Subcutaneous abdominal adipose tissue (tissue), 5 donors: ENCODE results near the gene TDRD10.
A peak's percentile ranks its signal among the peaks of the same experiment; 100 is the strongest.

Source experiments
- H3K27ac ChIP-seq: one replicate; pipeline ENCODE4 v1.7.0; 2013; ENCODE audit warnings: low read depth, mild to moderate bottlenecking, inconsistent platforms, low read length, moderate library complexity
- H3K27me3 ChIP-seq, 5 donors: one replicate each; pipeline ENCODE4 v1.7.0; 2013; ENCODE audit warnings: low read length in 5 of 5, inconsistent platforms in 1 of 5; ENCODE audit not compliant: control insufficient read depth in 5 of 5, insufficient read depth in 4 of 5
- H3K36me3 ChIP-seq, 5 donors: one replicate each; pipeline ENCODE4 v1.7.0; 2013; ENCODE audit warnings: low read length in 5 of 5; ENCODE audit not compliant: control insufficient read depth in 5 of 5, insufficient read depth in 5 of 5
- H3K4me1 ChIP-seq, 5 donors: one replicate each; pipeline ENCODE4 v1.7.0; 2013; ENCODE audit warnings: low read length in 5 of 5, mild to moderate bottlenecking in 3 of 5, moderate library complexity in 1 of 5; ENCODE audit not compliant: control insufficient read depth in 5 of 5, insufficient read depth in 5 of 5
- H3K4me3 ChIP-seq, 5 donors: one replicate each; pipeline ENCODE4 v1.7.0; 2013; ENCODE audit warnings: low read length in 5 of 5, low read depth in 1 of 5
- H3K9ac ChIP-seq, 5 donors: one replicate each; pipeline ENCODE4 v1.7.0; 2013; ENCODE audit warnings: low read length in 5 of 5, mild to moderate bottlenecking in 4 of 5, moderate library complexity in 3 of 5
- H3K9me3 ChIP-seq, 5 donors: one replicate each; pipeline ENCODE4 v1.7.0; 2013; ENCODE audit warnings: low read length in 5 of 5; ENCODE audit not compliant: control insufficient read depth in 5 of 5
- donor health status: healthy.
- donor health status: healthy.
- donor health status: healthy.
- donor health status: healthy.
- donor health status: healthy.

Gene TDRD10

GRCh38 chr1:154490317-154490716, 11.7 kb upstream of the TDRD10 start:
- Histone ChIP-seq H3K4me1 (peaks cover 17 to 89% (median 36%) of the 10 kb centered on the region in 5 donors), H3K27ac (no peak overlapping the region), H3K9me3 (no peaks in the 10 kb centered on the region)

GRCh38 chr1:154492115-154492514, 9.9 kb upstream of the TDRD10 start:
- peaks cover 0 to 9% (median 0%) of the 10 kb centered on the region in 5 donors for H3K36me3 ChIP-seq
- no peaks in the 10 kb centered on the region for H3K27me3 ChIP-seq
- no peak overlapping the region for H3K4me3 ChIP-seq
- no peaks in the 10 kb centered on the region for H3K9me3 ChIP-seq
- H3K9ac ChIP-seq: no peak overlapping the region
- peak overlapping the region; percentile 17 for H3K27ac ChIP-seq
- peaks cover 17 to 85% (median 25%) of the 10 kb centered on the region in 5 donors for H3K4me1 ChIP-seq

More at GRCh38 chr1:154490317-154490716, 11.7 kb upstream of the TDRD10 start:
- no peak overlapping the region for H3K9ac ChIP-seq
- H3K27me3 ChIP-seq: no peaks in the 10 kb centered on the region
- H3K4me3 ChIP-seq: no peak overlapping the region
- H3K36me3 ChIP-seq: peaks cover 0 to 19% (median 9%) of the 10 kb centered on the region in 5 donors

- H3K27me3 ChIP-seq: no peaks in the 10 kb centered on the region
- H3K4me3 ChIP-seq: peak overlapping the region in 4 of 5 donors; percentile 11 to 37 (median 28)
- peaks cover 17 to 82% (median 25%) of the 10 kb centered on the region in 5 donors for H3K4me1 ChIP-seq
- no peak overlapping the region for H3K9ac ChIP-seq
- peaks cover 0 to 7% (median 0%) of the 10 kb centered on the region in 5 donors for H3K36me3 ChIP-seq
- H3K9me3 ChIP-seq: no peaks in the 10 kb centered on the region
- H3K27ac ChIP-seq: peak overlapping the region; percentile 17
These were observed 8.7 kb upstream of the TDRD10 start for GRCh38 chr1:154493276-154493675.

- no peaks in the 10 kb centered on the region for H3K9me3 ChIP-seq
- H3K4me3 ChIP-seq: no peak overlapping the region
- peaks cover 0 to 14% (median 4%) of the 10 kb centered on the region in 5 donors for H3K27me3 ChIP-seq
- H3K9ac ChIP-seq: peak overlapping the region in 1 of 5 donors; percentile 20
- peaks cover 13 to 80% (median 25%) of the 10 kb centered on the region in 5 donors for H3K4me1 ChIP-seq
- peak overlapping the region; percentile 74 for H3K27ac ChIP-seq
- peaks cover 0 to 4% (median 0%) of the 10 kb centered on the region in 5 donors for H3K36me3 ChIP-seq
These were observed 6.3 kb upstream of the TDRD10 start for GRCh38 chr1:154495496-154496273.

GRCh38 chr1:154496383-154496782, 5.6 kb upstream of the TDRD10 start:
- peaks cover 0 to 4% (median 0%) of the 10 kb centered on the region in 5 donors for H3K36me3 ChIP-seq
- peak overlapping the region; percentile 74 for H3K27ac ChIP-seq
- peaks cover 13 to 79% (median 25%) of the 10 kb centered on the region in 5 donors for H3K4me1 ChIP-seq
- no peaks in the 10 kb centered on the region for H3K9me3 ChIP-seq
- no peak overlapping the region for H3K4me3 ChIP-seq
- H3K9ac ChIP-seq: peak overlapping the region in 1 of 5 donors; percentile 19
- peaks cover 0 to 20% (median 10%) of the 10 kb centered on the region in 5 donors for H3K27me3 ChIP-seq

- Histone ChIP-seq H3K36me3 (peaks cover 0 to 4% (median 0%) of the 10 kb centered on the region in 5 donors), H3K27me3 (peaks cover 0 to 23% (median 10%) of the 10 kb centered on the region in 5 donors), H3K4me1 (peaks cover 8 to 72% (median 24%) of the 10 kb centered on the region in 5 donors), H3K9me3 (no peaks in the 10 kb centered on the region), H3K9ac (no peak overlapping the region), H3K4me3 (peak overlapping the region in 1 of 5 donors; percentile 7), H3K27ac (peak overlapping the region; percentile 74)
These were observed 4.8 kb upstream of the TDRD10 start for GRCh38 chr1:154497026-154497806.

- Histone ChIP-seq H3K27me3 (peaks cover 0 to 23% (median 12%) of the 10 kb centered on the region in 5 donors), H3K4me3 (peak overlapping the region in 4 of 5 donors; percentile 79 to 88 (median 86))
These were observed 2.6 kb upstream of the TDRD10 start for GRCh38 chr1:154499446-154499845.

GRCh38 chr1:154500533-154500932, 1.5 kb upstream of the TDRD10 start:
- H3K9ac ChIP-seq: peak overlapping the region in 3 of 5 donors; percentile 7 to 84 (median 72)
- peaks cover 0 to 23% (median 12%) of the 10 kb centered on the region in 5 donors for H3K27me3 ChIP-seq
- H3K4me1 ChIP-seq: peaks cover 0 to 52% (median 11%) of the 10 kb centered on the region in 5 donors
- peak overlapping the region; percentile 75 to 88 (median 84) for H3K4me3 ChIP-seq
- peak overlapping the region; percentile 56 for H3K27ac ChIP-seq
- H3K36me3 ChIP-seq: peaks cover 0 to 4% (median 0%) of the 10 kb centered on the region in 5 donors
- H3K9me3 ChIP-seq: no peaks in the 10 kb centered on the region

More at GRCh38 chr1:154499446-154499845, 2.6 kb upstream of the TDRD10 start:
- peak overlapping the region in 1 of 5 donors; percentile 29 for H3K9ac ChIP-seq
- H3K9me3 ChIP-seq: no peaks in the 10 kb centered on the region
- peaks cover 0 to 59% (median 11%) of the 10 kb centered on the region in 5 donors for H3K4me1 ChIP-seq
- peaks cover 0 to 4% (median 0%) of the 10 kb centered on the region in 5 donors for H3K36me3 ChIP-seq
- peak overlapping the region; percentile 56 for H3K27ac ChIP-seq

- Histone ChIP-seq H3K27me3 (peaks cover 0 to 23% (median 12%) of the 10 kb centered on the region in 5 donors), H3K27ac (peak overlapping the region; percentile 65), H3K9me3 (peaks cover 0 to 5% (median 4%) of the 10 kb centered on the region in 5 donors), H3K36me3 (peaks cover 0 to 4% (median 0%) of the 10 kb centered on the region in 5 donors), H3K4me1 (peaks cover 0 to 44% (median 11%) of the 10 kb centered on the region in 5 donors), H3K4me3 (peak overlapping the region; percentile 75 to 88 (median 84)), H3K9ac (peak overlapping the region in 4 of 5 donors; percentile 72 to 84 (median 80))
These were observed 475 bp upstream of the TDRD10 start for GRCh38 chr1:154501423-154502065.
